HG02610 (cell line): ENCODE results near the gene TMEM175.
"Not testable (repeated sequence)": the region's sequence is repeated elsewhere in the genome, so short reads cannot be mapped to it uniquely, and the experiment has no call there.

Experiments used
- ATAC-seq: cut with Tn5 transposase; IDR thresholded peaks from one replicate; pipeline ENCODE4 v1.9.1; 2021; ENCODE audit warnings: mild to moderate bottlenecking, moderate library complexity; ENCODE audit not compliant: unreplicated experiment

Gene TMEM175

GRCh38 chr4:987624-988513 is 55.6 kb downstream of the TMEM175 start:
- no peak for ATAC-seq

DNA sequence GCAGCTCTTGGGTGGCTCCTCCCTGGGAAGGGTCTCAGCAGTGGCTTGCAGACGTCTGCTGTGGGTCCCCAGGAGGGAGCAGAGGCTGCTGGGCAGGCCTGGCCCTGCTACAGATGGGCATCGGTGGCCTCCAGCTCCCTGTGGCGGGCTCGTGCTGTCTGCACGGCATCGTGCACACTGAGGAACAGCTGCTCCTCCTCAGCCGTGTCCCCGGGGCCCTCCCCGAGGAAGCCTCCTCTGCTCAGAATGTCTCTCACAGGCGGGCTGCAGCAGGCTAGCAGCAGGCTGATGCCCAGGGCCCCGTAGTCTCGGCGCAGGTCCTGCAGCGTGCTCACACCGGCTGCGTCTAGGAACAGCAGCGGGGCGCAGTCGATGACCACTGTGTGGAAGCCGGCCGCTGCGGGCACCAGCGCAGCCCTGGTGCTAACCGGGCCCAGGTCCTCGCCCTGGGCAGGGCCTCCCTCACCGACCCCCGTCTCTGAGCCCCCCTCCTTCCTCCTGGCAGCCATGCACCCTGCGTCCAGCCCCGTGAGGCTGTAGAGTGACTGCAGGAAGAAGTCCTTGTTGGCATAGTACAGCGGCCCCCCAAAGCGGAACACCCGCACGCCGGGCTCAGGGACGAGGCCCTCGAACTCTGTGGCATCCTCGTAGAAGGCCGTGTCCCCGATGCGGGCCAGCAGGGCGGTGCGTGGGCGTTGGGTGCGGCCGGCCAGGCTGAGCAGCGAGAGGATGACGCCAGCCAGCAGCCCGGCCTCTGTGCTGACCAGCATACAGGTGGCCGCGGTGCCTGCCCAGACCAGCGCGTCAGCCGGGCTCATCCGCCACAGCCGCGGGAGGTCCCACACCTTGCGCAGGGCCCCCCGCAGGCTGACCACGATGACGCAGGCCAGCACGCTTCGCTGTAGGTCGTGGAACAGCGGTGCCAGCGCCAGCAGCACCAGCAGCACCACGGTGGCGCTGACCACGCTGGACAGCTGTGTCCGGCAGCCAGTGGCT is 56.8 kb downstream of the TMEM175 start:
- ATAC-seq, result no peak

DNA sequence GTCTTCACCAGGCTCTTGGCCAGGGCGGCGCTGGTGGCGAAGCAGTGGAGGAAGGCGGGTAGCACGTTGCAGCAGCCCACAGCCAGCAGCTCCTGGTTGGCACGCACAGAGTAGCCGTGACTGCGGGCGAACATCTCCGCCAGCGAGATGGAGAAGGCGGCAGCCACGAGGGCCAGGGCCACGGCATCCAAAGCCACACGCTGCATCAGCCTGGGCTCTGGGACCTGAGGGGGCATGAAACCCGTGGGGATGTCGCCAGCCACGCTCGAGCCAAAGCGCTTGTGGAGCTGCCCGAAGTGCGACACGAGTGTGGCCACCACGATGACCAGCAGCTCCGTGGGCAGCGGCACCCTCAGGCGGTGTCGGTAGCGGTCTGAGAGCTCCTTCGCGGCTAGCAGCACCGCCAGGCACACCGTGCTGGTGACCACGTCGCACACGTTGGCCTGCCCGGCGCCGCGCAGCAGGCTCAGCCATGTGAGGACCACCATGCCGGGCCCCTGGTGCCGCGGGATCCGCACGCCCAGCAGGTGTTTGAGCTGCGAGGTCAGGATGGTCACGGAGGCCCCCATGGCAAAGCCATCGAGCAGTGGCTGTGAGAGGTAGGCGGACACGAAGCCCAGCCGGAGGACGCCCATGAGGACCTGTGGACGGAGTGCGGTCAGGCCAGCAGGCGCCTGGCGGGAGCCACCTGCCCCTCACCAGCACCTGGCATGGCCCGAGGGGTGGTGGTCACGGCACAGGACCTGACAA is 57.6 kb downstream of the TMEM175 start:
- ATAC-seq, result no peak

- ATAC-seq, result no peak
These were observed 58.6 kb downstream of the TMEM175 start for GRCh38 chr4:990746-991367.

GRCh38 chr4:991451-992296 is 59.4 kb downstream of the TMEM175 start:
- no peak for ATAC-seq

- no peak for ATAC-seq
These were observed 60.2 kb downstream of the TMEM175 start for GRCh38 chr4:992297-993110.

- ATAC-seq, result no peak
These were observed 61.1 kb downstream of the TMEM175 start, which contains the start of gene SLC26A1 for GRCh38 chr4:993111-994029. Gene SLC26A1, minus strand, starts transcription at chr4:993404. Its CDS starts 1,701 bp downstream, at chr4:991703.

DNA sequence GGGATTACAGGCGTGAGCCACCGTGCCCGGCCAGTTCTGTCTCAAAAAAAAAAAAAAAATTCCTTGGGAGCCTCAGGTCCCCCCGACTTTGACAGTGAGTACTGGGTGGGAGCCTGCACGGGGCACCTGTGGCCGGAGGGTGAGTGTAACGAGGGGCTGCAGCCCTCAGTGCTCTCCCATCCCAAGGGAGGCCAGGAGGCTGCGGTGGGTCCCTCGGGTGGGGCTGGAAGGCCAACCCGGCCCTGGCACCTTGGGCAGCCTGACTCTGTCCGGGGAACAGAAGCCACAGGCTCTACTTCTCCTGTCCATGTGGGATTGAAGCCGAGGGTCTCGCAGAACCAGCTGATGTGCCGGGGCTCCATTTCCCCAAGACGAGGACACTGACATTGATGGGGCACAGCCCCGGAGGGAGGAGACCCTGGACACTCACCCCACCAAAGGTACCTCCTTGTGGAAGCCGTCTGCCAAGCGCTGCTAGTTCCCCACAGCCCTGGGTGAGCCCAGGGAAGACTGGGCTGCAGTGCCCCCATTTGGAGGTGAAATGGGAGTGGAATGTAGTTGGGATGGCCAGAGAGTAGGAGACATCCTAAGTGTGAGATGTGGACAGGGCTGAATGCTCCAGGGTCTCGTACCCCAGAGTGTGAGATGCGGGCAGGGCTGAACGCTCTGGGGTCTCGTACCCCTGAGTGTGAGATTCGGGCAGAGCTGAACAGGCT is 63.2 kb downstream of the TMEM175 start:
- no peak for ATAC-seq

DNA sequence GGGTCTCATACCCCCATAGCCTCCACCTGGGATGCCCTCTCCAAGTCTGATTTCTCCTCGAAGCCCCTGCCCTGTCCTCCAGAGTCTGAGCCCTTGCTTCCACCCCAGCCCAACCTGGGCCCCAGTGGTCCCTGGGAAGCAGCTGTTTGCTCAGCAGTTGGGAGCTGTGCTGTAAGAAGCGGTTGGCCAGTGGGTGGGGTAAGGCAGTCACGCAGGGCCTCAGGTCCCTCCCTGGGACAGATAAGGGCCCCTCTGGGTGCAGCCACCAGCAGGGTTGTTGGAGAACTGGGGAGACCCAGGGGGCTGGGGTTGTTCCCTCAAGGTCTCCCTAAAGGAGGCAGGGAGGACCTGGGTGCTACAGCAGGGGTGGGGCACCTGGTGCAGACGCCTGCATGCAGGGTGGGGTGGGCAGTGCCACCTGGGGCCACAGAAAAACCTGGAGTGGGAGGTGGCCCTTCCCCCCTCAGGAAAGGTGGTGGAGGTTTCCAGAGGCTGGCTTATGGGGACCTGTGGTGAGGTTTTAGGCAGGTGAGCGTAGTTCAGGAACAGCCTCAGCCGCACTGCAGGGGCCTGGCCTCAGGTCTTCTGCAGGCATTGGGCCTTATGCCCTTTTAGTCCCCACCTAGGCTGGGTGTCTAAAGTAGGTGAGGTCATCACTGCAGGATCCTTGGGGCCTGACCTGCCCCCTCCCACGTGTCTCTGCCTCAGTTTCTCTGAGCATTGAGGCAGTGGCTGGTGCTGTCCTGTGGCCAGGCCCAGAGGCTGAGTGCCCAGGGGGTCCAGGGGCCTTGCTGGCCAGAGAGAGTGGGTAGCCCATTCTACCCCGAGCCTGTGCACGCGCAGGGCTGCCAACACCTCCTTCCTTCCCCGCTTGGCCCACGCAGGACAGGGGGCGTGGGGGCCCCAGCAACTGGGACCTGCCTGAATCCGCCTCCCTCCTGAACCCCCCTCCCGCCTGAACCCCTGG is 64.1 kb downstream of the TMEM175 start:
- ATAC-seq, result no peak

- no peak for ATAC-seq
These were observed 64.7 kb downstream of the TMEM175 start for GRCh38 chr4:996997-997374.

GRCh38 chr4:997375-998071 is 65.3 kb downstream of the TMEM175 start:
- no peak for ATAC-seq

DNA sequence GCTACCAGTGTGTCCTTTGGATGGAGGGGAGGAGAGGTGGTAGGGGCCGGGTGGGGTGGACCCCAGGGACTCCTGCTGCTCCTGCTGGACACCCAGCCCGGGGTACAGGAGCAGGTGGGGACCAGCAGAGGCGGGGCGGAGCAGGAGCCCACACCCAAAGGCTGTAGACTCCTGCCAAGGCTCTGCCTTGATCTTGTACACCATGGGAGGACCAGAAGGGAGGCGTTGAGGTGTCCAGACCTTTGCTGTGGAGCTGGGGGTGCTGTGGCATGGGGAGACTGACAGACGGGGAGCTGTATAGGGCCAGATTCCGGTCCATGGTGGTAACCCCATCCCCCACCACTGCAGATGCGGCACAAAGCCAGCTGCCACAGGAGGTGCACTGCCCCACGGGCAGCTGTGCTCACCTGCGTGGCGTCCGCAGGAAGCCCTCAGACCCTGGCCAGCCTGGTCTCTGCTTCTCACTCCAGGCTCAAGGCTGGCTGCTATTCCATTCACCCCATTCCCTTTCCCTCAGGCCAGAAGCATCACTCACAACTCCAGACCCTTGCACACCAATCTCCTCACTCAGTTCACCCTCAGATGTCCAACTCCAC is 65.9 kb downstream of the TMEM175 start:
- ATAC-seq, result no peak

GRCh38 chr4:999240-999863 is 67.1 kb downstream of the TMEM175 start:
- not testable (repeated sequence) for ATAC-seq

DNA sequence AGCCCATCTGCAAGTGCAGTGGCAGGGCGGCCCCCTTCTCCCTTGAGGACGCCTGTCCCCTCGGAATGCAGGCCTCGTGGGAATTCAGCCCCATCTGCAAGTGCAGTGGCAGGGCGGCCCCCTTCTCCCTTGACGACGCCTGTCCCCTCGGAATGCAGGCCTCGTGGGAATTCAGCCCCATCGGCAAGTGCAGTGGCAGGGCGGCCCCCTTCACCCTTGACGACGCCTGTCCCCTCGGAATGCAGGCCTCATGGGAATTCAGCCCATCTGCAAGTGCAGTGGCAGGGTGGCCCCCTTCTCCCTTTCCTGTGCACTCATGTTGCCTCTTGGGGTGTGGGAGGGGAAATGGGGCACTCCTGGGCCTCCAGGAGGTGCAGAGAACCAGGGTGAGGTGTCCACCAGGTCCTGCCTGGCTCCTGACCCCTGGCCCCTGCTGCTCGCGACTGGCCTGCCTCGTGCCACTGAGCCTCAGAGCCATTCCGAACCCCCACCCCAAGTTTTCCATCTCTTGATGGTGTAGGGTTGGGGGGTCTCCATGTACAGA is 67.7 kb downstream of the TMEM175 start:
- no peak for ATAC-seq
